OCI-LY7 (cell line): ENCODE results near the gene SLC35G3.
"Not testable (repeated sequence)": the region's sequence is repeated elsewhere in the genome, so short reads cannot be mapped to it uniquely, and the experiment has no call there.

ENCODE experiments used
- EZH2phosphoT487 ChIP-seq: fragments of 200-600 bp; sonication (generic); IDR thresholded peaks from 2 replicates; pipeline ENCODE4 v1.6.1; 2018; ENCODE audit warnings: low read depth, borderline replicate concordance, mild to moderate bottlenecking, mixed run types, antibody characterized with exemption, low read length, moderate library complexity, mixed read lengths
- TF ChIP-seq, protein P1 (sequence below): fragments of 200-600 bp; sonication (generic); conservative IDR thresholded peaks from 2 replicates; pipeline ENCODE4 v1.5.1; 2014; ENCODE audit warnings: mild to moderate bottlenecking, antibody characterized with exemption, low read length, moderate library complexity, mixed read lengths

DNA sequence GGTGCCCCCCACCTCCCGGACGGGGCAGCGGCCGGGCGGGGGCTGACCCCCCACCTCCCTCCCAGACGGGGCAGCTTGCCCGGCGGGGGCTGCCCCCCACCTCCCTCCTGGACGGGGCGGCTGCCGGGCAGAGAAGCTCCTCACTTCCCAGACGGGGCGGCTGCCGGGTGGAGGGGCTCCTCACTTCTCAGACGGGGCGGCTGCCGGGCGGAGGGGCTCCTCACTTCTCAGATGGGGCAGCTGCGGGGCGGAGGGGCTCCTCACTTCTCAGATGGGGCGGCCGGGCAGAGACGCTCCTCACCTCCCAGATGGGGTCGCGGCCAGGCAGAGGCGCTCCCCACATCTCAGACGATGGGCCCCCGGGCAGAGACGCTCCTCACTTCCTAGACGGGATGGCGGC, 869 bp upstream of the SLC35G3 start:
- TF ChIP-seq, protein P1, sequence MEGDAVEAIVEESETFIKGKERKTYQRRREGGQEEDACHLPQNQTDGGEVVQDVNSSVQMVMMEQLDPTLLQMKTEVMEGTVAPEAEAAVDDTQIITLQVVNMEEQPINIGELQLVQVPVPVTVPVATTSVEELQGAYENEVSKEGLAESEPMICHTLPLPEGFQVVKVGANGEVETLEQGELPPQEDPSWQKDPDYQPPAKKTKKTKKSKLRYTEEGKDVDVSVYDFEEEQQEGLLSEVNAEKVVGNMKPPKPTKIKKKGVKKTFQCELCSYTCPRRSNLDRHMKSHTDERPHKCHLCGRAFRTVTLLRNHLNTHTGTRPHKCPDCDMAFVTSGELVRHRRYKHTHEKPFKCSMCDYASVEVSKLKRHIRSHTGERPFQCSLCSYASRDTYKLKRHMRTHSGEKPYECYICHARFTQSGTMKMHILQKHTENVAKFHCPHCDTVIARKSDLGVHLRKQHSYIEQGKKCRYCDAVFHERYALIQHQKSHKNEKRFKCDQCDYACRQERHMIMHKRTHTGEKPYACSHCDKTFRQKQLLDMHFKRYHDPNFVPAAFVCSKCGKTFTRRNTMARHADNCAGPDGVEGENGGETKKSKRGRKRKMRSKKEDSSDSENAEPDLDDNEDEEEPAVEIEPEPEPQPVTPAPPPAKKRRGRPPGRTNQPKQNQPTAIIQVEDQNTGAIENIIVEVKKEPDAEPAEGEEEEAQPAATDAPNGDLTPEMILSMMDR = not testable (repeated sequence)
- not testable (repeated sequence) for TF ChIP-seq EZH2phosphoT487
